ENCODE results near the gene PTGER3.
"Not testable (repeated sequence)": the region's sequence is repeated elsewhere in the genome, so short reads cannot be mapped to it uniquely, and the experiment has no call there.

PTGER3 gene

DNA sequence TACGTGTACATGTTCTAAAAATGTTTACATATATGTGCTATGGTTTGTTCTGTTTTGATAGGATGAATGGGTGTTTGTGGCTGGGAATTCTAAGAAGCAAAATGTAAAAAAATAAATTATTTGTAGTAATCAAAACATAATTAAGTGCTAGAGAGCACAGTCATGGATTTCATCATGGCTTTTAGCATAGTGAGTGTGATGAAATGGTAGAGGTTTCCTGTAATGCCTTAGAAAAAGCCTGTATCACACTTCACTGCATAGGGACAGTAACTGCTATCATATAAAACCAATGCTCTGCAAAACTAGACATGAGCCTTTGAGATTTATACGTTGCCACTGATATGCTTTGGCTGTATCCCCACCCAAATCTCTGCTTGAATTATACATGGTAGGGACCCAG, 99.8 kb downstream of the PTGER3 start:
- no peak for DNase-seq (ENCODE audit: low read depth in 2 of 2)

DNA sequence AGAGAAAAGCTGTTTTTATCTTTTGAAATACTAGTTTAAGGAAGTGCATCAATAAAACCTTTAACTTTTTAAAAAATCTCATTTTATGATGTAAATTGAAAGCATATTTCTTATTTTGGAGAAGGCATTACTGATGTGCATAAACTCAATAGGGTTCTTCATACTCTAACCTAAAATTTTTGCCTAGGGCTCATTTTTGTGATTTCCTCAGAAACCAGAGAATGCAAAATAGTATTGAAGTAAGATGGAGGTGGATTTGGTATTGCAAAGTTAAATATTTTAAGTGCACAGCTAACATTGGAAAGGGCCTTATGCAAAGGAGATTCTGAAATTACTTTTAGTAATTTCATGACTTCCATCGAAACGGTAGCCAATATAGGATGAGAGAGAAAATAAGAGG, 101.9 kb downstream of the PTGER3 start:
- DNase-seq (ENCODE audit: low read depth in 2 of 2), result no peak

DNA sequence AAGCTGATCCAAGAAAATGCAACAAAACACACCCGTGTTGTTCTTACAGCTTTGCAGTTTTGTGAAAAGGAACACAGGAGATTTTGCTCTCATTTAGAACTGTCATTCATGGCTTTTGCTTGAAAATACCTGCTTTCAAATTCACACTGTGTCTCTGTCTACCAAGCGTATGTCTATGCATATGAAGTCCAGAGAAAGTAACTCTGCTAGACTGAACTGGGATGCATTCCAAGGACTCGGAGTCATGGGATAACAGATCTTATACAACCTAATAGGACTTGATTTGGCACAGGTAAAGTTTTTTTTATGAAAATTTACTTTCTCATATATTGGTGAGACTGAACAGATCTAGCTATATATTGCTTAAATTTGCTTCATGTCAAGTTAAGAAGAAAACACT, 102.4 kb downstream of the PTGER3 start:
- no peak for DNase-seq (ENCODE audit: low read depth in 2 of 2)

DNA sequence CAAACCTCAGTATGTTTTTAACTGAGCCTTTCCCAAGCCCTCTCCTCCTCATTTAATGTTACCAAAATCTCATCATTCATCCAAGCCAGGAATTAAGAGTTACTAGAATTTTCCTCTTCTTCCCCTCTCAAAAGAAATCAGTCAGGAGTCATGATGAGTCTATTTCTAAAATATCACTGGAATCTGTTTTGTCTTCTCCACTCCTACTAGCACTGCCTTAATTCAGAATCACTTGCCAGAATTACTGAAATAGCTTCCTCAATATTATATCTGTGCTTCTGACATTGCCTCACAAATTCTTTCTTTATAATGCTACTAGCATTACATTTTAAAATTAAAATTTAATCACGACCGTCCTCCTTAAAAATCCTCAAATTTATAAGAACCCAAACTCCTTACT, 106.1 kb downstream of the PTGER3 start:
- no peak for DNase-seq (ENCODE audit: low read depth in 2 of 2)

DNA sequence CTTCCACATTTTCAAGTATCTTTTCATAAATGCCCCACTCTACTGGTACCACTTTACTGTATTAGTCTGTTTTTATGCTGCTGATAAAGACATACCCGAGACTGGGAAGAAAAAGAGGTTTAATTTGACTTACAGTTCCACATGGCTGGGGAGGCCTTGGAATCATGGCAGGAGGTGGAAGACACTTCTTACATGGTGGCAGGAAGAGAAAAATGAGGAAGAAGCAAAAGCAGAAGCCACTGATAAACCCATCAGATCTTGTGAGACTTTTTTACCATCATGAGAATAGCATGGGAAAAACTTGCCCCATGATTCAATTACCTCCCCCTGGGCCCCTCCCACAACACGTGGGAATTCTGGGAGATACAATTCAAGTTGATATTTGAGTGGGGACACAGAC, 107.2 kb downstream of the PTGER3 start:
- not testable (repeated sequence) for DNase-seq (ENCODE audit: low read depth in 2 of 2)

DNA sequence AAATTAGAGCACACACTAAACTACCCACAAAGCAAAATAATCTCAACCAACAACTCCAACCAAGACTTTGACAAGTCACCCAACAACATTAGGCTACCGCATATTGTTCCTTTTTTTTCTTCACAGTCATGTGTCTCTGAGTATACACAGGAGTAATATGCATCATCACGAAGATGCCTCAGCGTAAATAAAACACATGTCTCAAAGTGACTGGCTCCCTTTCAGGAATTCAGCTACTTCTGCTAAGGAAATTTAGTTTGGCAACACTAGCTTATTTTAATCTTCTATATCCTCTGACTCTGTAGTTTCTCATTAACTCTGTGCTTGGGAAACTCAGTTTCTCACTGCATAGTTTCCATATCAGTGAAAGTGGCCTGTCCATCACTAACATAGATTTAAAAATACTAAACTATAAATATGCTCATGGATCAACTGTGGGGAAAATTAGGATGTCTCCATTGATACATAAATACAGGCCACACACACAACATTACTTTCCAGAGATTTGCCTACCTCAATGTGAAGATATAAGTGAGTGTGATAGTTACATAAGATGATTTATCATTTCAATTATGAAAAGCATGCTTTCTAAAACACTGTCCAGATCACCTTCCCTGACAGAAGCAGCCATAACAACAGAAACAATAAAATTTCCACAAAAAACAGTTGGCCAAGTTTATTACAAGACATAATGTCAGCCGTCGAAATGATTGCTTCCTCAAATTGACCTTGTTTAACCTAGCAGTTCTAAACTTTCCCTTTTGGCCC, 113.2 kb downstream of the PTGER3 start:
- DNase-seq (ENCODE audit: low read depth in 2 of 2), result no peak

DNA sequence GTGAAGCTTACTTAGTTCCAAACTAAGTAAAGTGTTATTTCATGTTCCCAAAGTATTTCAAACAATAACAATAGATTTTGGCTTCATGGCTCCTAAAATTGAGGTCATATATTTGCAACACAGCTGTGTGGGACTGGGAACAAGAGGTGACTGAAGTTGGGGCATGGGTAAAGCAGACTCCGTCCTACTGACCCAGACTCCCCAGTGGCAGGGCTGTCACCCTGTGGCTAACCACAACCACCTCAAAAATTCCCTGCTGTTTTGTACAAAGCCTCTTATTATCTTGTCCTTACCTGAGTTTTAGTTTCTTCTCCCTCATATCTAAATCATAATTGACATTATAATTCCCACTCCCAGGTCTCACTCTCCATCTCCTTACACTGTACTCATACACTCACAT, 117.6 kb downstream of the PTGER3 start:
- DNase-seq (ENCODE audit: low read depth in 2 of 2), result no peak

DNA sequence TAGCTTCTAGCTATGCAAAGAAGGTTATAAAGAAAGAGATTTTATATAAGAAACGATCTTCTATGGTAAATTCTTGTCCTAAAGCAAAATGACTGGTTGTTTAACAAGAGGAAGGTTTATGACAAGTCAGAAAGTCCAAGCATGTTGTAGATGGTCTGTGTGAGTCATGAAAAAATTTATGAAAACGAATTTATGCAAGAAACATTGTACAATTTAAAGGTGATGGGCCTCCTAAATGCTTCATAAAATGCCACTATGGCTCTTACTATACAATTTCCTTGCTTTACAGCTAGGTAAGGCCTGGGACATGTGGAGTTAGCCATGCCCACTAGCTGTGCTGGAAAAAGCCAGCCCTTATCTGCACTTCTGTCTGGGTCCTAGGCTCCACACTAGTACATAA, 125.4 kb downstream of the PTGER3 start:
- DNase-seq (ENCODE audit: low read depth in 2 of 2), result no peak
